ENCODE measurements around the gene G6PC1. TPM values are rescaled to one million over a fixed set of nuclear protein-coding genes. Genes with fewer than 3 reads are reported as not detected.

G6PC1 gene
- total and polyA plus RNA-seq, 2 of the 13 experiments (the other 11 are each of a cell fraction or from before 2014, with no cell fraction given): 1.7 to 37.9 TPM

- TF ChIP-seq, protein P1, sequence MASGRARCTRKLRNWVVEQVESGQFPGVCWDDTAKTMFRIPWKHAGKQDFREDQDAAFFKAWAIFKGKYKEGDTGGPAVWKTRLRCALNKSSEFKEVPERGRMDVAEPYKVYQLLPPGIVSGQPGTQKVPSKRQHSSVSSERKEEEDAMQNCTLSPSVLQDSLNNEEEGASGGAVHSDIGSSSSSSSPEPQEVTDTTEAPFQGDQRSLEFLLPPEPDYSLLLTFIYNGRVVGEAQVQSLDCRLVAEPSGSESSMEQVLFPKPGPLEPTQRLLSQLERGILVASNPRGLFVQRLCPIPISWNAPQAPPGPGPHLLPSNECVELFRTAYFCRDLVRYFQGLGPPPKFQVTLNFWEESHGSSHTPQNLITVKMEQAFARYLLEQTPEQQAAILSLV (CRISPR knock-in tag; IDR thresholded peaks at IDR 0.05; ENCODE audit: borderline replicate concordance): peak; percentile 58
- TF ChIP-seq CC2D1A (CRISPR knock-in tag; IDR thresholded peaks at IDR 0.05) (no peak), MEF2D (CRISPR knock-in tag; IDR thresholded peaks at IDR 0.05) (peak; percentile 91), MZF1 (CRISPR knock-in tag; IDR thresholded peaks at IDR 0.05; ENCODE audit: borderline replicate concordance) (no peak), ZBED4 (CRISPR knock-in tag; IDR thresholded peaks at IDR 0.05; ENCODE audit: borderline replicate concordance) (peak; percentile 68; the same call in 1 of the 2 replicates), ZNF292 (CRISPR knock-in tag; IDR thresholded peaks at IDR 0.05; ENCODE audit: borderline replicate concordance, low read depth) (peak; percentile 24; the same call in 1 of the 2 replicates), CHD2 (IDR thresholded peaks at IDR 0.05; ENCODE audit: low read depth, low read length) (no peak), GTF3A (CRISPR knock-in tag; conservative IDR thresholded peaks at IDR 0.05) (no peak), ZNF562 (CRISPR knock-in tag; IDR thresholded peaks at IDR 0.05; ENCODE audit: borderline replicate concordance) (no peak), ZNF614 (CRISPR knock-in tag; IDR thresholded peaks at IDR 0.05; ENCODE audit: borderline replicate concordance) (0 out of 2 replicates have a peak, but pooled peaks have one; percentile 2), RFX3 (CRISPR knock-in tag; IDR thresholded peaks at IDR 0.05) (0 out of 2 replicates have a peak, but pooled peaks have one; percentile 14), PTBP1 (IDR thresholded peaks at IDR 0.05; ENCODE audit: low read depth, low read length, poor library complexity, severe bottlenecking) (no peak), CREBL2 (CRISPR knock-in tag; IDR thresholded peaks at IDR 0.05; ENCODE audit: borderline replicate concordance) (no peak), FOXP1 (IDR thresholded peaks at IDR 0.05) (no peak), FOXP1 (CRISPR knock-in tag; IDR thresholded peaks at IDR 0.05) (peak; percentile 97), SP2 (CRISPR knock-in tag; IDR thresholded peaks at IDR 0.05) (no peak)
- TF ChIP-seq, protein P2, sequence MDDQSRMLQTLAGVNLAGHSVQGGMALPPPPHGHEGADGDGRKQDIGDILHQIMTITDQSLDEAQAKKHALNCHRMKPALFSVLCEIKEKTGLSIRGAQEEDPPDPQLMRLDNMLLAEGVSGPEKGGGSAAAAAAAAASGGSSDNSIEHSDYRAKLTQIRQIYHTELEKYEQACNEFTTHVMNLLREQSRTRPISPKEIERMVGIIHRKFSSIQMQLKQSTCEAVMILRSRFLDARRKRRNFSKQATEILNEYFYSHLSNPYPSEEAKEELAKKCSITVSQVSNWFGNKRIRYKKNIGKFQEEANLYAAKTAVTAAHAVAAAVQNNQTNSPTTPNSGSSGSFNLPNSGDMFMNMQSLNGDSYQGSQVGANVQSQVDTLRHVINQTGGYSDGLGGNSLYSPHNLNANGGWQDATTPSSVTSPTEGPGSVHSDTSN (CRISPR knock-in tag; IDR thresholded peaks at IDR 0.05; ENCODE audit: borderline replicate concordance): no peak
- TF ChIP-seq, protein P3, sequence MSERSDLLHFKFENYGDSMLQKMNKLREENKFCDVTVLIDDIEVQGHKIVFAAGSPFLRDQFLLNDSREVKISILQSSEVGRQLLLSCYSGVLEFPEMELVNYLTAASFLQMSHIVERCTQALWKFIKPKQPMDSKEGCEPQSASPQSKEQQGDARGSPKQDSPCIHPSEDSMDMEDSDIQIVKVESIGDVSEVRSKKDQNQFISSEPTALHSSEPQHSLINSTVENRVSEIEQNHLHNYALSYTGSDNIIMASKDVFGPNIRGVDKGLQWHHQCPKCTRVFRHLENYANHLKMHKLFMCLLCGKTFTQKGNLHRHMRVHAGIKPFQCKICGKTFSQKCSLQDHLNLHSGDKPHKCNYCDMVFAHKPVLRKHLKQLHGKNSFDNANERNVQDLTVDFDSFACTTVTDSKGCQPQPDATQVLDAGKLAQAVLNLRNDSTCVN (CRISPR knock-in tag; IDR thresholded peaks at IDR 0.05; ENCODE audit: borderline replicate concordance): peak; percentile 51; the same call in 1 of the 2 replicates
- TF ChIP-seq, protein P4, sequence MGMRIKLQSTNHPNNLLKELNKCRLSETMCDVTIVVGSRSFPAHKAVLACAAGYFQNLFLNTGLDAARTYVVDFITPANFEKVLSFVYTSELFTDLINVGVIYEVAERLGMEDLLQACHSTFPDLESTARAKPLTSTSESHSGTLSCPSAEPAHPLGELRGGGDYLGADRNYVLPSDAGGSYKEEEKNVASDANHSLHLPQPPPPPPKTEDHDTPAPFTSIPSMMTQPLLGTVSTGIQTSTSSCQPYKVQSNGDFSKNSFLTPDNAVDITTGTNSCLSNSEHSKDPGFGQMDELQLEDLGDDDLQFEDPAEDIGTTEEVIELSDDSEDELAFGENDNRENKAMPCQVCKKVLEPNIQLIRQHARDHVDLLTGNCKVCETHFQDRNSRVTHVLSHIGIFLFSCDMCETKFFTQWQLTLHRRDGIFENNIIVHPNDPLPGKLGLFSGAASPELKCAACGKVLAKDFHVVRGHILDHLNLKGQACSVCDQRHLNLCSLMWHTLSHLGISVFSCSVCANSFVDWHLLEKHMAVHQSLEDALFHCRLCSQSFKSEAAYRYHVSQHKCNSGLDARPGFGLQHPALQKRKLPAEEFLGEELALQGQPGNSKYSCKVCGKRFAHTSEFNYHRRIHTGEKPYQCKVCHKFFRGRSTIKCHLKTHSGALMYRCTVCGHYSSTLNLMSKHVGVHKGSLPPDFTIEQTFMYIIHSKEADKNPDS (CRISPR knock-in tag; IDR thresholded peaks at IDR 0.05): no peak
Observed at GRCh38 chr17:42900460-42901331, at the start of gene G6PC1 (continued).

All from HepG2 (cell line).